HepG2 (cell line): ENCODE results near the gene EMID1. TPM values are rescaled to one million over a fixed set of nuclear protein-coding genes. Genes with fewer than 3 reads are reported as not detected.

Experiments
- NAIF1 ChIP-seq: sonication (generic); formaldehyde crosslinking; IDR thresholded peaks from 2 replicates; pipeline ENCODE4 v1.5.0; 2020; ENCODE audit warnings: mild to moderate bottlenecking, missing genetic modification reagents, borderline replicate concordance
- SOX6 ChIP-seq, 2 experiments: fragments of 450-650 bp in 1 of 2; sonication (generic) in 1 of 2; formaldehyde crosslinking in 1 of 2; IDR thresholded peaks; 2 replicates each; pipeline versions ENCODE4 v1.4.0 to v1.6.1; 2017 to 2020; ENCODE audit warnings: antibody characterized with exemption in 1 of 2, mild to moderate bottlenecking in 1 of 2, missing genetic modification reagents in 1 of 2
- ZMYM4 ChIP-seq: sonication (generic); formaldehyde crosslinking; IDR thresholded peaks from 2 replicates; pipeline ENCODE4 v1.8.1; 2023; ENCODE audit warnings: mild to moderate bottlenecking, missing genetic modification reagents
- ZNF703 ChIP-seq: sonication (generic); formaldehyde crosslinking; IDR thresholded peaks from 2 replicates; pipeline ENCODE4 v1.5.1; 2020; ENCODE audit warnings: missing genetic modification reagents, mild to moderate bottlenecking, moderate library complexity, borderline replicate concordance
- polyA plus RNA-seq, 8 experiments: library from polyadenylated mRNA; depleted of rRNA in 3 of 8; stranded (reverse) in 7 of 8; unstranded in 1 of 8; fragments of >200 nt; fragmentation: Illumina TruSeq in 4 of 8; extraction: Trizol in 4 of 8; gene quantifications; 2 replicates each; pipeline versions ENCODE4 v1.2.1 to v1.2.3, GENCODE V29; 2011 to 2016; ENCODE audit warnings: low read depth in 4 of 8, missing spikeins in 1 of 8, mixed read lengths in 1 of 8; ENCODE audit not compliant: insufficient read depth in 1 of 8
- total RNA-seq, 5 experiments: library from RNA; depleted of rRNA; stranded (reverse); fragments of >200 nt; fragmentation: Illumina TruSeq; extraction: Trizol; gene quantifications; 2 replicates each; pipeline ENCODE4 v1.2.3, GENCODE V29; 2016; ENCODE audit warnings: low read depth in 1 of 5
- TF ChIP-seq, protein P1 (sequence below), 2 experiments: sonication (generic) in 1 of 2; formaldehyde crosslinking in 1 of 2; IDR thresholded peaks; 2 replicates each; pipeline versions ENCODE4 v1.6.1 to v1.9.0; 2014 to 2022; ENCODE audit warnings: antibody characterized with exemption in 1 of 2, borderline replicate concordance in 1 of 2, inconsistent platforms in 1 of 2, low read depth in 1 of 2, missing genetic modification reagents in 1 of 2

The EMID1 gene
- total and polyA plus RNA-seq, 2 of the 13 experiments (the other 11 are each of a cell fraction or from before 2014, with no cell fraction given), result 0.45 to 0.82 TPM

DNA sequence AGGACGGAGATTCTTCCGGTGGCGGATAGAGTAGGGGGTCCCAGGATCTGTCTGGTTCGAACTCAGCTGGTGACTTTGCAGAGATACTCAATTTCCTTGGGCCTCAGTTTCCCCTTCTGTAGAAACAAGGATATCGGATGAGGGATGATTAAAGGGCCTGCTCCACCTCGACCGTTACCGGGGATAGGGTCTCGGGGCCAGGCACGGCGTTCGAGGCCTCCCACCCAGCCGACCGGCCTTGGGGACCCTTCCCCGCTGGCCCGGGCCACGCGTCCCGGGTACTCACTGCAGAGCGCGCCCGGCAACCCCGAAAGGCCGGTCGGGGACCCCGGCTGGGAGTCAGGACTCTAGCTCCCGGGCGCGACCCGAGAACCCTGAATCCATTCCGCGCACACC is 61.8 kb downstream of the EMID1 start (continued):
- TF ChIP-seq ZNF703 (CRISPR knock-in tag), result 0 out of 2 replicates have a peak, but pooled peaks have one; percentile 52
- no peak for TF ChIP-seq SOX6 (IDR thresholded peaks at IDR 0.05)
- no peak for TF ChIP-seq SOX6 (CRISPR knock-in tag; IDR thresholded peaks at IDR 0.05)
- TF ChIP-seq, protein P1, sequence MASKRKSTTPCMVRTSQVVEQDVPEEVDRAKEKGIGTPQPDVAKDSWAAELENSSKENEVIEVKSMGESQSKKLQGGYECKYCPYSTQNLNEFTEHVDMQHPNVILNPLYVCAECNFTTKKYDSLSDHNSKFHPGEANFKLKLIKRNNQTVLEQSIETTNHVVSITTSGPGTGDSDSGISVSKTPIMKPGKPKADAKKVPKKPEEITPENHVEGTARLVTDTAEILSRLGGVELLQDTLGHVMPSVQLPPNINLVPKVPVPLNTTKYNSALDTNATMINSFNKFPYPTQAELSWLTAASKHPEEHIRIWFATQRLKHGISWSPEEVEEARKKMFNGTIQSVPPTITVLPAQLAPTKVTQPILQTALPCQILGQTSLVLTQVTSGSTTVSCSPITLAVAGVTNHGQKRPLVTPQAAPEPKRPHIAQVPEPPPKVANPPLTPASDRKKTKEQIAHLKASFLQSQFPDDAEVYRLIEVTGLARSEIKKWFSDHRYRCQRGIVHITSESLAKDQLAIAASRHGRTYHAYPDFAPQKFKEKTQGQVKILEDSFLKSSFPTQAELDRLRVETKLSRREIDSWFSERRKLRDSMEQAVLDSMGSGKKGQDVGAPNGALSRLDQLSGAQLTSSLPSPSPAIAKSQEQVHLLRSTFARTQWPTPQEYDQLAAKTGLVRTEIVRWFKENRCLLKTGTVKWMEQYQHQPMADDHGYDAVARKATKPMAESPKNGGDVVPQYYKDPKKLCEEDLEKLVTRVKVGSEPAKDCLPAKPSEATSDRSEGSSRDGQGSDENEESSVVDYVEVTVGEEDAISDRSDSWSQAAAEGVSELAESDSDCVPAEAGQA (IDR thresholded peaks at IDR 0.05; ENCODE audit: low read depth), result no peak
- TF ChIP-seq, protein P1 (CRISPR knock-in tag; IDR thresholded peaks at IDR 0.05; ENCODE audit: borderline replicate concordance), result no peak
- no peak for TF ChIP-seq ZMYM4
- TF ChIP-seq NAIF1 (CRISPR knock-in tag), result 0 out of 2 replicates have a peak, but pooled peaks have one; percentile 17
- TF ChIP-seq, all 625 proteins: peak for 29
